IMR-90 (cell line): Measurements from ENCODE around the gene CD79B. TPM values are rescaled to one million over a fixed set of nuclear protein-coding genes. Genes with fewer than 3 reads are reported as not detected.

Source experiments
- ATAC-seq: fragments of 200-7000 bp; cut with Tn5 transposase; 2 replicates; pipeline ENCODE4 v1.9.1; 2020; ENCODE audit warnings: low read depth, mild to moderate bottlenecking, moderate library complexity
- BruUV-seq: library from RNA; stranded (reverse); fragments of 400-500 nt; replicated peaks from 2 replicates; lab custom pipeline; 2021; lab: Mats Ljungman, UMichigan
- CTCF ChIA-PET: fragments of 300-600 bp; formaldehyde crosslinking; extraction: SDS; loops from one replicate; lab custom pipeline; 2021; ENCODE audit warnings: antibody characterized with exemption; lab: Yijun Ruan, JAX
- POLR2A ChIA-PET: fragments of 300-600 bp; sonication (Branson Sonifier 250); formaldehyde crosslinking; loops from one replicate; lab custom pipeline; 2022; ENCODE audit warnings: antibody characterized with exemption; ENCODE audit not compliant: unreplicated experiment; lab: Charles Lee
- DNase-seq: peaks from one replicate; pipeline ENCODE4 v3.0.0; 2013
- H2AFZ ChIP-seq: replicated peaks from 2 replicates; pipeline ENCODE3; 2013; ENCODE audit warnings: low read length, mild to moderate bottlenecking; ENCODE audit not compliant: poor library complexity
- H2AK5ac ChIP-seq: 2 replicates; pipeline ENCODE4 v1.6.1; 2013; ENCODE audit warnings: low read depth, low read length, inconsistent platforms
- H2AK9ac ChIP-seq: replicated peaks from 2 replicates; pipeline ENCODE3; 2013; ENCODE audit warnings: mild to moderate bottlenecking, low read depth, low read length, moderate library complexity; ENCODE audit not compliant: poor library complexity
- H2BK120ac ChIP-seq: 2 replicates; pipeline ENCODE4 v1.6.1; 2013; ENCODE audit warnings: low read depth, low read length, inconsistent platforms
- H2BK15ac ChIP-seq: 3 replicates; pipeline ENCODE4 v1.6.1; 2013; ENCODE audit warnings: low read depth, low read length, inconsistent platforms
- H2BK20ac ChIP-seq: 2 replicates; pipeline ENCODE4 v1.6.1; 2013; ENCODE audit warnings: low read depth, mild to moderate bottlenecking, inconsistent platforms, low read length, moderate library complexity
- H2BK5ac ChIP-seq: 2 replicates; pipeline ENCODE4 v1.6.1; 2013; ENCODE audit warnings: mild to moderate bottlenecking, low read depth, low read length, inconsistent platforms; ENCODE audit not compliant: poor library complexity, severe bottlenecking
- H3K14ac ChIP-seq: replicated peaks from 2 replicates; pipeline ENCODE4 v1.6.1; 2013; ENCODE audit warnings: low read depth, low read length, inconsistent platforms
- H3K18ac ChIP-seq: 2 replicates; pipeline ENCODE4 v1.6.1; 2013; ENCODE audit warnings: low read depth, low read length, control low read depth
- H3K23ac ChIP-seq: 2 replicates; pipeline ENCODE4 v1.6.1; 2013; ENCODE audit warnings: low read depth, low read length, inconsistent platforms
- H3K27ac ChIP-seq: 2 replicates; pipeline ENCODE4 v1.5.1; 2013; ENCODE audit warnings: mild to moderate bottlenecking, control low read depth, low read length; ENCODE audit not compliant: insufficient read depth
- H3K27me3 ChIP-seq: 2 replicates; pipeline ENCODE4 v1.6.1; 2013; ENCODE audit warnings: low read length; ENCODE audit not compliant: control insufficient read depth, insufficient read depth
- H3K36me3 ChIP-seq: 2 replicates; pipeline ENCODE4 v1.6.1; 2013; ENCODE audit warnings: low read length, mixed read lengths; ENCODE audit not compliant: control insufficient read depth, insufficient read depth
- H3K4ac ChIP-seq: 2 replicates; pipeline ENCODE4 v1.6.1; 2013; ENCODE audit warnings: low read depth, low read length, inconsistent platforms
- H3K4me1 ChIP-seq: 2 replicates; pipeline ENCODE4 v1.6.1; 2013; ENCODE audit warnings: low read length, mixed read lengths; ENCODE audit not compliant: control insufficient read depth, insufficient read depth
- H3K4me2 ChIP-seq: 2 replicates; pipeline ENCODE4 v1.6.1; 2013; ENCODE audit warnings: low read depth, mild to moderate bottlenecking, control low read depth, low read length, moderate library complexity
- H3K4me3 ChIP-seq: 2 replicates; pipeline ENCODE4 v1.5.1; 2013; ENCODE audit warnings: low read depth, mild to moderate bottlenecking, control low read depth, low read length, moderate library complexity; ENCODE audit not compliant: insufficient read depth
- H3K56ac ChIP-seq: 2 replicates; pipeline ENCODE4 v1.6.1; 2013; ENCODE audit warnings: low read length, inconsistent platforms; ENCODE audit not compliant: insufficient read depth; ENCODE audit errors: extremely low read depth
- H3K79me1 ChIP-seq, 2 experiments: 2 replicates each; pipeline ENCODE4 v1.6.1; 2013; ENCODE audit warnings: low read length in 2 of 2, inconsistent platforms in 1 of 2, low read depth in 1 of 2
- H3K9ac ChIP-seq: 2 replicates; pipeline ENCODE4 v1.6.1; 2013; ENCODE audit warnings: low read depth, low read length, control low read depth
- H3K9me1 ChIP-seq: 2 replicates; pipeline ENCODE4 v1.6.1; 2013; ENCODE audit warnings: low read length, inconsistent platforms; ENCODE audit not compliant: insufficient read depth
- H3K9me3 ChIP-seq: 2 replicates; pipeline ENCODE4 v1.6.1; 2013; ENCODE audit warnings: low read length; ENCODE audit not compliant: control insufficient read depth, insufficient read depth
- H4K20me1 ChIP-seq: 2 replicates; pipeline ENCODE4 v1.6.1; 2013; ENCODE audit warnings: low read length, inconsistent platforms; ENCODE audit not compliant: insufficient read depth
- H4K5ac ChIP-seq: 2 replicates; pipeline ENCODE4 v1.6.1; 2013; ENCODE audit warnings: mild to moderate bottlenecking, low read depth, low read length, control low read depth
- H4K8ac ChIP-seq, 2 experiments: 2 replicates each; pipeline ENCODE4 v1.6.1; 2013; ENCODE audit warnings: low read depth in 2 of 2, low read length in 2 of 2, control low read depth in 1 of 2, inconsistent platforms in 1 of 2
- H4K91ac ChIP-seq: 2 replicates; pipeline ENCODE4 v1.6.1; 2013; ENCODE audit warnings: low read depth, low read length, inconsistent platforms; ENCODE audit not compliant: insufficient read depth
- BHLHE40 ChIP-seq: fragments of 150-350 bp; IDR thresholded peaks from 2 replicates; pipeline ENCODE4 v1.6.1; 2016; ENCODE audit warnings: mild to moderate bottlenecking, low read depth, low read length
- CEBPB ChIP-seq: IDR thresholded peaks from 2 replicates; pipeline ENCODE4 v1.6.1; 2012; ENCODE audit warnings: low read depth, low read length, improper control_type of control experiment
- CHD1 ChIP-seq: IDR thresholded peaks from 2 replicates; pipeline ENCODE4 v1.6.1; 2012; ENCODE audit warnings: low read depth, low read length, improper control_type of control experiment
- FOS ChIP-seq: fragments of 150-350 bp; IDR thresholded peaks from 2 replicates; pipeline ENCODE4 v1.6.1; 2016; ENCODE audit warnings: low read depth, low read length
- MAFK ChIP-seq: IDR thresholded peaks from 2 replicates; pipeline ENCODE4 v1.6.1; 2012; ENCODE audit warnings: low read depth, low read length, improper control_type of control experiment
- MAZ ChIP-seq: IDR thresholded peaks from 2 replicates; pipeline ENCODE4 v1.6.1; 2012; ENCODE audit warnings: low read depth, mild to moderate bottlenecking, low read length, improper control_type of control experiment, moderate library complexity, borderline replicate concordance
- NFE2L2 ChIP-seq: fragments of 150-350 bp; IDR thresholded peaks from 2 replicates; pipeline ENCODE4 v1.6.1; 2016; ENCODE audit warnings: low read depth, mild to moderate bottlenecking, low read length
- POLR2A ChIP-seq: IDR thresholded peaks from 2 replicates; pipeline ENCODE4 v1.6.1; 2012; ENCODE audit warnings: mild to moderate bottlenecking, low read depth, low read length
- RAD21 ChIP-seq: IDR thresholded peaks from 2 replicates; pipeline ENCODE4 v1.6.1; 2012; ENCODE audit warnings: low read length, improper control_type of control experiment
- RCOR1 ChIP-seq: IDR thresholded peaks from 2 replicates; pipeline ENCODE4 v1.6.1; 2012; ENCODE audit warnings: mild to moderate bottlenecking, low read length, improper control_type of control experiment; ENCODE audit not compliant: insufficient replicate concordance
- RFX5 ChIP-seq: IDR thresholded peaks from 2 replicates; pipeline ENCODE4 v1.8.0; 2012; ENCODE audit warnings: low read depth, mild to moderate bottlenecking, low read length, moderate library complexity
- SMC3 ChIP-seq: fragments of 150-350 bp; IDR thresholded peaks from 2 replicates; pipeline ENCODE4 v1.6.1; 2016; ENCODE audit warnings: low read depth, mild to moderate bottlenecking, antibody characterized with exemption, low read length, moderate library complexity
- WGBS, 2 experiments: methylation state at CpG; one replicate each; pipeline versions ENCODE4 v1.1.5 to v1.1.7; 2013; ENCODE audit warnings: missing lambda C conversion rate in 2 of 2; ENCODE audit not compliant: insufficient read length in 1 of 2; ENCODE audit errors: extremely low coverage in 2 of 2; 5-methylcytosine and 5-hydroxymethylcytosine counted together
- dilution Hi-C: fragments of 300-500 bp; cut with HindIII; formaldehyde crosslinking; loops from one replicate; pipeline ENCODE4 v1.14.3; 2018; ENCODE audit warnings: low sequenced_read_pairs; ENCODE audit not compliant: unreplicated experiment
- in situ Hi-C: fragments of 300-500 bp; cut with MboI; formaldehyde crosslinking; loops from 3 replicates; pipeline ENCODE4 v1.14.3; 2019; ENCODE audit warnings: low sequenced_read_pairs, inconsistent platforms, mixed read lengths
- intact Hi-C: fragments of 100-400 bp; cut with micrococcal nuclease; formaldehyde crosslinking; loops from 2 replicates; pipeline ENCODE4 v1.10.0; 2022
- polyA plus RNA-seq, 3 experiments: library from polyadenylated mRNA; depleted of rRNA; stranded (reverse); fragments of >200 nt; gene quantifications; 2 replicates each; pipeline ENCODE4 v1.2.3, GENCODE V29; 2012; ENCODE audit warnings: low replicate concordance in 1 of 3
- total RNA-seq: library from RNA; depleted of rRNA; stranded (reverse); fragments of >200 nt; gene quantifications from 2 replicates; pipeline ENCODE4 v1.2.3, GENCODE V29; 2012
- TF ChIP-seq, protein P1 (sequence below): fragments of 150-350 bp; IDR thresholded peaks from 2 replicates; pipeline ENCODE4 v1.6.1; 2017; ENCODE audit warnings: mild to moderate bottlenecking, antibody characterized with exemption, low read length, low read depth
- TF ChIP-seq, protein P2 (sequence below): fragments of 150-350 bp; IDR thresholded peaks from 2 replicates; pipeline ENCODE4 v1.6.1; 2016; ENCODE audit warnings: low read depth, mild to moderate bottlenecking, low read length, moderate library complexity, borderline replicate concordance

Gene CD79B
- total and polyA plus RNA-seq, 2 of the 4 experiments (the other 2 are of a cell fraction) = not detected

GRCh38 chr17:63949576-63950250 lies 17.6 kb upstream of the CD79B start:
- Histone ChIP-seq H2AFZ (no peak overlapping the region), H3K14ac (no peak overlapping the region), H2BK5ac (no peak overlapping the region), H3K4ac (no peak overlapping the region), H3K23ac (no peak overlapping the region), H3K4me1 (no peaks in the 10 kb centered on the region), H4K20me1 (no peaks in the 10 kb centered on the region), H4K91ac (no peak overlapping the region), H3K4me3 (no peak overlapping the region), H2AK9ac (no peak overlapping the region), H2BK20ac (no peak overlapping the region), H2BK120ac (no peak overlapping the region), H3K9me3 (no peaks in the 10 kb centered on the region), H2AK5ac (no peak overlapping the region), H3K79me1 (no peaks in the 10 kb centered on the region), H3K36me3 (no peaks in the 10 kb centered on the region), H3K56ac (no peak overlapping the region), H4K5ac (no peak overlapping the region), H3K27me3 (peaks cover 24% of the 10 kb centered on the region), H3K9ac (no peak overlapping the region), H3K4me2 (no peak overlapping the region), H2BK15ac (no peak overlapping the region), H3K27ac (no peak overlapping the region), H3K18ac (no peak overlapping the region), H4K8ac (no peak overlapping the region), H3K9me1 (no peaks in the 10 kb centered on the region)
- ATAC-seq (no peak), DNase-seq (no peak)
- dilution Hi-C loops = no loop called here
- in situ Hi-C loops = no loop called here
- POLR2A ChIA-PET = no interaction called here
- intact Hi-C loops = no loop called here
- BruUV-seq = no TSS peak
- TF ChIP-seq, protein P1, sequence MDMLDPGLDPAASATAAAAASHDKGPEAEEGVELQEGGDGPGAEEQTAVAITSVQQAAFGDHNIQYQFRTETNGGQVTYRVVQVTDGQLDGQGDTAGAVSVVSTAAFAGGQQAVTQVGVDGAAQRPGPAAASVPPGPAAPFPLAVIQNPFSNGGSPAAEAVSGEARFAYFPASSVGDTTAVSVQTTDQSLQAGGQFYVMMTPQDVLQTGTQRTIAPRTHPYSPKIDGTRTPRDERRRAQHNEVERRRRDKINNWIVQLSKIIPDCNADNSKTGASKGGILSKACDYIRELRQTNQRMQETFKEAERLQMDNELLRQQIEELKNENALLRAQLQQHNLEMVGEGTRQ = no peak
- no peak for TF ChIP-seq MAZ
- no peak for TF ChIP-seq RCOR1
- TF ChIP-seq, protein P2, sequence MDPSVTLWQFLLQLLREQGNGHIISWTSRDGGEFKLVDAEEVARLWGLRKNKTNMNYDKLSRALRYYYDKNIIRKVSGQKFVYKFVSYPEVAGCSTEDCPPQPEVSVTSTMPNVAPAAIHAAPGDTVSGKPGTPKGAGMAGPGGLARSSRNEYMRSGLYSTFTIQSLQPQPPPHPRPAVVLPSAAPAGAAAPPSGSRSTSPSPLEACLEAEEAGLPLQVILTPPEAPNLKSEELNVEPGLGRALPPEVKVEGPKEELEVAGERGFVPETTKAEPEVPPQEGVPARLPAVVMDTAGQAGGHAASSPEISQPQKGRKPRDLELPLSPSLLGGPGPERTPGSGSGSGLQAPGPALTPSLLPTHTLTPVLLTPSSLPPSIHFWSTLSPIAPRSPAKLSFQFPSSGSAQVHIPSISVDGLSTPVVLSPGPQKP = no peak
- no peak for TF ChIP-seq RFX5
- TF ChIP-seq BHLHE40 = no peak
- TF ChIP-seq MAFK = no peak
- TF ChIP-seq CHD1 = no peak
- no peak for TF ChIP-seq SMC3
- TF ChIP-seq FOS = no peak
- TF ChIP-seq RAD21 = no peak
- TF ChIP-seq CEBPB = no peak
- no peak for TF ChIP-seq POLR2A
- TF ChIP-seq NFE2L2 = no peak
- 84% methylated on average over 6 of the region's 18 CpGs; no CpG with 5 or more reads in 1 of the 2 experiments for WGBS, 2 experiments
- CTCF ChIA-PET = no interaction called here
